Body of pancreas (tissue), 4 donors: ENCODE data around the gene RAD51B. TPM values are rescaled to one million over a fixed set of nuclear protein-coding genes. Genes with fewer than 3 reads are reported as not detected.

Experiments
- ATAC-seq: fragments of 150-250 bp; one replicate; pipeline ENCODE4 v1.9.1; 2016
- DNase-seq, 4 donors: peaks; one replicate each; pipeline ENCODE4 v3.0.0-alpha.2; 2019
- H3K27ac ChIP-seq, 4 donors: fragments of 200-600 bp; sonication (generic); 1 replicate in 3 of 4; 2 replicates in 1 of 4; pipeline versions ENCODE4 v1.5.1 to v1.6.1; 2016 to 2019; ENCODE audit warnings: mild to moderate bottlenecking in 1 of 4, mixed read lengths in 1 of 4, moderate library complexity in 1 of 4
- H3K27me3 ChIP-seq, 2 donors: fragments of 200-600 bp; sonication (generic); one replicate each; pipeline ENCODE4 v1.6.0; 2016; ENCODE audit warnings: mild to moderate bottlenecking in 1 of 2
- H3K36me3 ChIP-seq, 2 donors: fragments of 200-600 bp; sonication (generic); replicated peaks in 1 of 2; 2 replicates each; pipeline ENCODE4 v1.5.1; 2016; ENCODE audit warnings: low read depth in 2 of 2; ENCODE audit not compliant: insufficient read depth in 1 of 2
- H3K4me1 ChIP-seq: fragments of 200-600 bp; sonication (generic); one replicate; pipeline ENCODE4 v1.6.0; 2016
- H3K4me3 ChIP-seq, 2 donors: fragments of 200-600 bp; sonication (generic); 1 replicate in 1 of 2; 2 replicates in 1 of 2; pipeline ENCODE4 v1.5.1; 2016 to 2019
- H3K9me3 ChIP-seq, 3 donors: fragments of 200-600 bp; sonication (generic); 1 replicate in 2 of 3; 2 replicates in 1 of 3; pipeline ENCODE4 v1.5.1; 2016
- POLR2A ChIP-seq, 3 donors: fragments of 450-650 bp; IDR thresholded peaks; one replicate each; pipeline ENCODE4 v1.6.1; 2016; ENCODE audit warnings: antibody characterized with exemption in 3 of 3, mild to moderate bottlenecking in 2 of 3
- WGBS, 2 donors: methylation state at CpG; one replicate each; pipeline ENCODE4 v1.1.5; 2017; 5-methylcytosine and 5-hydroxymethylcytosine counted together
- intact Hi-C: fragments of 100-400 bp; cut with DNase I; formaldehyde crosslinking; loops from one replicate; pipeline ENCODE4 v1.15.1; 2023
- total RNA-seq, 2 donors: library from RNA; depleted of rRNA; stranded (reverse); fragments of >200 nt; gene quantifications; one replicate each; pipeline ENCODE4 v1.1.0, GENCODE V29; 2016
- TF ChIP-seq, protein P1 (sequence below), 7 experiments: fragments of 450-650 bp in 4 of 7; fragments of 200-600 bp in 3 of 7; sonication (generic) in 3 of 7; IDR thresholded peaks; one replicate each; pipeline ENCODE4 v1.5.1; 2016 to 2019; ENCODE audit warnings: antibody characterized with exemption in 7 of 7

Gene RAD51B
- total RNA-seq, 2 donors from 2014 or later: 12.2 to 29.6 TPM

DNA sequence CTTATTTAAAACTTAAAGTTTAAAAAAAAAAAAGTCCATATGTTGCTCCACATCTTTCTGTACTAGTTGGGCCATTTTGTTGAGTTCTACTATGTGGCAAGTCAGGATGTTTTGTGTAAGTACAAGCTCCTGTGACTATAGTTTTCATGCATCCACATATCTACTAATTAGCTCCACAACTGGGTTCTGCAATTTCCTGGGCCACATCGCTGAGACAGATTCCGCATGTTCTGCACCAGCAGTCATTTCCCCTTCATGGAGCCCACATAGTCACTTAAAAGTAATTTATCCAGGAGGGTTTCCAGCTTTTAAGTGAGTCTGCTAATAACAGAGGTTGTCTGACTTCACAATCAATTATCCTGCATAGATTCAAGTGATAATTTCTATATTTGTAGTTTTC is 511.8 kb downstream of the RAD51B start:
- 72 to 93% methylated on average over 2 of the region's 2 CpGs for whole genome bisulfite sequencing, 2 donors
- H3K4me3 ChIP-seq: no peak overlapping the region
- peak in 1 of 4 donors; percentile 22 for DNase-seq

DNA sequence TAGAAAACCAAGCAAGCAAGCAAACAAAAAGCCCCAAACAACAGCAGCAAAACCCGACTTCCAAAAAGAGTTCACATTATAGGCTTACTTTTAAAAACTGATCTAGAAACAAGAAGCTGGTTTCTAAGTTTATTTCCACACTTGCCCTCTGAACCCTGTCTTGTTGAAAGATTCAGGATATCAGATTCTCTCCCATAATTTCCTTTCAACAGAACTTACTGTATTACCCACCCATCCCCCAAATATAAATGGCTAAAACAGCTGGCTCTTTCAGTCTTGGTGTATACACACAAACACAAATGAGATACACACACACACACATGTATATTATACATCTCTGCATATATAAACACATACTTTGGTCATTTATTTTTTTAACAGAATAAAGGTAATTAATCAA is 512.4 kb downstream of the RAD51B start:
- DNase-seq (no peak), ATAC-seq (no peak)
- H3K4me3 ChIP-seq: no peak overlapping the region
- no peak overlapping the region for H3K27ac ChIP-seq
- no peaks in the 10 kb centered on the region for H3K9me3 ChIP-seq
- 71 to 92% methylated on average over 1 of the region's 1 CpG for WGBS, 2 donors
- H3K36me3 ChIP-seq: no peaks in the 10 kb centered on the region
- H3K4me1 ChIP-seq: no peaks in the 10 kb centered on the region
- TF ChIP-seq, protein P1, sequence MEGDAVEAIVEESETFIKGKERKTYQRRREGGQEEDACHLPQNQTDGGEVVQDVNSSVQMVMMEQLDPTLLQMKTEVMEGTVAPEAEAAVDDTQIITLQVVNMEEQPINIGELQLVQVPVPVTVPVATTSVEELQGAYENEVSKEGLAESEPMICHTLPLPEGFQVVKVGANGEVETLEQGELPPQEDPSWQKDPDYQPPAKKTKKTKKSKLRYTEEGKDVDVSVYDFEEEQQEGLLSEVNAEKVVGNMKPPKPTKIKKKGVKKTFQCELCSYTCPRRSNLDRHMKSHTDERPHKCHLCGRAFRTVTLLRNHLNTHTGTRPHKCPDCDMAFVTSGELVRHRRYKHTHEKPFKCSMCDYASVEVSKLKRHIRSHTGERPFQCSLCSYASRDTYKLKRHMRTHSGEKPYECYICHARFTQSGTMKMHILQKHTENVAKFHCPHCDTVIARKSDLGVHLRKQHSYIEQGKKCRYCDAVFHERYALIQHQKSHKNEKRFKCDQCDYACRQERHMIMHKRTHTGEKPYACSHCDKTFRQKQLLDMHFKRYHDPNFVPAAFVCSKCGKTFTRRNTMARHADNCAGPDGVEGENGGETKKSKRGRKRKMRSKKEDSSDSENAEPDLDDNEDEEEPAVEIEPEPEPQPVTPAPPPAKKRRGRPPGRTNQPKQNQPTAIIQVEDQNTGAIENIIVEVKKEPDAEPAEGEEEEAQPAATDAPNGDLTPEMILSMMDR (IDR thresholded peaks at IDR 0.05): no peak
- intact Hi-C loops: no loop called here
- H3K27me3 ChIP-seq: no peaks in the 10 kb centered on the region

More for the DNA sequence above, 511.8 kb downstream of the RAD51B start:
- H3K27me3 ChIP-seq: no peaks in the 10 kb centered on the region
- no peaks in the 10 kb centered on the region for H3K4me1 ChIP-seq
- no peaks in the 10 kb centered on the region for H3K9me3 ChIP-seq
- ATAC-seq: no peak
- intact Hi-C loops: no loop called here
- H3K36me3 ChIP-seq: no peaks in the 10 kb centered on the region
- no peak overlapping the region for H3K27ac ChIP-seq
- TF ChIP-seq POLR2A (IDR thresholded peaks at IDR 0.05): no peak
- TF ChIP-seq, protein P1 (IDR thresholded peaks at IDR 0.05): no peak

DNA sequence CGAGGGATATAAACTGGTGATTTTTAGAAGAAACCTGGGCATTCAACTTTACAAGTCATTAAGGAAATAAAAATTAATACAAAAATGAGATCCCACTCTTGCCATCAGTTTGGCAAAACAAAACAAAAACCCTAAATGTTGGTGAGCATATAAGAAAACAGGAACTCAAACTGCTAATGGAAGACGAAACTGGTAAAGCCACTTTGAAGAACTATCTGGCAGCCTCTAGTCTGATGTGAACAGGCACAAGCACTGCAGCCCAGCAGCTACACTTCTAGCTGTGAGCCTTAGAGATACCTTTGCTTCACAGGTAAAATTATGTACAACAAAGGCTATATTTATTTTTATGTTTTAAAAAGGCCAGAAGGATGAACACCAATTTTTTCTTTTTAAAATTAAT is 513.7 kb downstream of the RAD51B start:
- TF ChIP-seq, protein P1 (IDR thresholded peaks at IDR 0.05): no peak
- TF ChIP-seq POLR2A (IDR thresholded peaks at IDR 0.05): no peak
- H3K27ac ChIP-seq: no peak overlapping the region
- ATAC-seq: no peak
- H3K9me3 ChIP-seq: no peaks in the 10 kb centered on the region
- no peaks in the 10 kb centered on the region for H3K4me1 ChIP-seq
- DNase-seq: no peak
- no peaks in the 10 kb centered on the region for H3K27me3 ChIP-seq
- H3K36me3 ChIP-seq: no peaks in the 10 kb centered on the region
- H3K4me3 ChIP-seq: no peak overlapping the region
- 36 to 62% methylated on average over 2 of the region's 2 CpGs for WGBS, 2 donors
- intact Hi-C loops: no loop called here

DNA sequence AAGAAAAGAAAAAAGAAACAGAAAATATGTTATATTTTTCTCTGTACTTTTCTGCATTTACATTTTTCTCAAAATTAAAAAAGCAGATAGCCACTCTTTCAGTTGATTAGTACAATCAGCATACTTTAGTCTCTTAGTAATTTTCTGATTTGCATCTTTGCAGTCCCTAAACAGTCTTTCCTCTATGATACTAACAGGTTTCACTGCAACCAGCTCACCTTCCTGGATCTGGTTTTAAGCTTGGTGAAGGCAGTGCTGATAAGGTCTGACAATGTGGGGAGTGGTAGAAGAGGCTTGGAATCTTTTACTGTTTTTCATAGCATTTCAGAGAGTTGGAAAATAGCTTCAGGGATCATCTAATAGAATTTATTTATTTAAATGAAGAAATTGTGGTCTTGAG is 515.7 kb downstream of the RAD51B start:
- intact Hi-C loops: no loop called here
- no peaks in the 10 kb centered on the region for H3K27me3 ChIP-seq
- DNase-seq (no peak), ATAC-seq (no peak)
- no peak for TF ChIP-seq POLR2A (IDR thresholded peaks at IDR 0.05)
- TF ChIP-seq, protein P1 (IDR thresholded peaks at IDR 0.05): no peak
- no peak overlapping the region for H3K4me3 ChIP-seq
- no peak overlapping the region for H3K27ac ChIP-seq
- no peaks in the 10 kb centered on the region for H3K9me3 ChIP-seq
- H3K4me1 ChIP-seq: peaks cover 3% of the 10 kb centered on the region
- no peaks in the 10 kb centered on the region for H3K36me3 ChIP-seq

DNA sequence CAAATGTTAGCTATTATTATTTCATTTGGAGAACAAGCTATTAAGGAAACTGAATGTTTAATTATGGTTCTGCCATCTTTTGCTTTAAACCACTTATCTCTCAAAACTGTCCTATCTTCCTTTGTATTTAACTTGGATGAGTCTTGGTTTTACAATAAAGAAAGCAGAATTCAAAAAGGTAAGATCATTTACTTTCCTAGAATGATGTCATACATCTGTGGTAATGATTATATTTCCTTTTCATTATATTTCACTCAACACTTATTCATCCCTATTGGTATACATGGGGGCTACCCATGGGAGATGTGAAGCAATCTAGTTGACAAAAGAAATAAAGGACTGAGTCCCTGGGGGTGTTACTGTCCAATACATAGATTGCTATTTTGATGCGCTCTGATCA is 516.6 kb downstream of the RAD51B start:
- ATAC-seq (no peak), DNase-seq (no peak)
- Histone ChIP-seq H3K27ac (no peak overlapping the region), H3K4me3 (no peak overlapping the region), H3K9me3 (no peaks in the 10 kb centered on the region), H3K4me1 (peaks cover 6% of the 10 kb centered on the region), H3K36me3 (no peaks in the 10 kb centered on the region), H3K27me3 (no peaks in the 10 kb centered on the region)
- TF ChIP-seq POLR2A (IDR thresholded peaks at IDR 0.05): no peak
- TF ChIP-seq, protein P1 (IDR thresholded peaks at IDR 0.05): no peak
- intact Hi-C loops: no loop called here
- 88 to 100% methylated on average over 1 of the region's 1 CpG for WGBS, 2 donors
